ENCODE results near the gene LRRC10.

LRRC10 gene

GRCh38 chr12:69610729-69611128, at the start of gene LRRC10:
LRRC10 (minus strand) TSS chr12:69610907; CDS start chr12:69610838, 69 bp downstream.
- DNase-seq (ENCODE audit: low spot score), result no peak

- no peak for DNase-seq (ENCODE audit: low spot score)
These were observed 49.6 kb upstream of the LRRC10 start for GRCh38 chr12:69660164-69660863.

DNA sequence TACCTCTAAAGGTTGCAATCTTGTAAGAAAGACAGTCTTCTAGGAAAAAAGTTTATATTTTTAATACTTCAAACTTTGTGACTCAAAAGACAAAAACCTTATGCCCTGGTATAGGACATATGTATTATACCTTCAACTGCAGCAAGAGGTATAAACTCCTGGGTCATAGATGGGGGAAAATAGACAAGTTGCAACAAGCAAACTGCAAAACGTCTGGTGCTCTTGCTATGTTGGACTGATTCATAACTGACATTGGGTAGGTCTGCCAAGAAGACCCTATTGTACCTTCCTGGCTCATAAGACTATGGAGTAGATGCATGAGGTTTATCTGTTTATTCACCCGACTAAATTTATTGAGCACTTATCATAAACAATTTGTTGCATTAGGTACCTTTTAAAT, 47.5 kb upstream of the LRRC10 start:
- no peak for DNase-seq (ENCODE audit: low spot score)

- DNase-seq (ENCODE audit: low spot score), result no peak
These were observed 46.9 kb upstream of the LRRC10 start for GRCh38 chr12:69657376-69658137.

- DNase-seq (ENCODE audit: low spot score), result no peak
These were observed 45.1 kb upstream of the LRRC10 start for GRCh38 chr12:69655616-69656340.

DNA sequence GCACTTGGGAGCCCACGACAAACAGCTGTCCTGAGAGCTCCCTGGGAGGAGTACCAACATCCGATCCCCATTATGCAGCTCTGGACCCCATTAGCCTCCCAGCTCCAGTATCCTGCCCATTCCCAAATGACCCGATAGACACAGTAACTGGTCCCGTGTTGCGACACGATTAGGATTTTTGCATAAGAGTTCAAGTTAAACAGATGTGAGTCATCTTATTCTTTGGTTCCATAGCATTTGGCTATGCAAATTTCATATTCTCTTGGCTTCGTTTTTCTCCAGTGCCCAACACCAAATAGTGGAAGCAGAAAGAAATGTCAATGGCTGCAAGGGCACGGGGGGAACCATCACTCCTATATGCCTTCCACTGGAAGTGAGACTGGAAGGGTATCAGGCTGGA, 43.0 kb upstream of the LRRC10 start:
- DNase-seq (ENCODE audit: low spot score), result no peak

DNA sequence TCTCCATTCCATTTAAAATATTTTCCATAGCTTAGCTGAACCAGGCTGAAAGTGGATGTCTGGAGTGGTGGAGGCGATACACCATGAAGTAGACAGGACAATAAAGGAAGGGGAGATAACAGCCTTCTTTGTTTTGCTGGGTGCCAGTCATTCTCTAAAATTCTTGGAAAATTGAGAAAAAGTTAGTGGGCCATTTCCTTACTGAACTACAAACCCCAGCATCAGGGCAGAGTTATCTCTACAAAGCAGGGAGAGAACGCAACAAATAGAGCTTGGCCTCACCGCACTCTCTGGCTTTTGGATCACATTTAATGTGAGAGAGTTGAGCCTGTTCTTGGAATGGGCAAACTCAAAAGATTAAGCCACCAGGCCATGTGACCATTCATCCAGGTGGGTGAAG, 41.2 kb upstream of the LRRC10 start:
- no peak for DNase-seq (ENCODE audit: low spot score)

DNA sequence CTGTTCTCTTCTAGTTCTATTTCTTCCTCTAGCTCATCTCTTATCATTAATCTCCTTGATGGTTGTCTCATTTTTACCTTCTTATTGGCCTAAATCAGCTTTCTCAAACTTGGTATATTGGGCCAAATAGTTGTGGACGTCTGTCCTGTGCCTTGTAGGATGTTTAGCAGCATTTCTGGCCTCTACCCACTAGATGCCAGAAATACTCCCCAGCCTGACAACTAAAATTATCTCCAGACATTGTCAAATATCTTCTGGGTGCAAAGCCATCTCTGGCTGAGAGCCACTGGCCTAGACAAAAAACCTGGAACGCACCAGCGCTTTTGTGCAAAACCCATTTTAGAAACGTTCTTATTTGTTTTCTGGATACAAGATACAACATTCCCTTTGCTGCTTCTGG, 38.8 kb upstream of the LRRC10 start:
- DNase-seq (ENCODE audit: low spot score), result no peak

DNA sequence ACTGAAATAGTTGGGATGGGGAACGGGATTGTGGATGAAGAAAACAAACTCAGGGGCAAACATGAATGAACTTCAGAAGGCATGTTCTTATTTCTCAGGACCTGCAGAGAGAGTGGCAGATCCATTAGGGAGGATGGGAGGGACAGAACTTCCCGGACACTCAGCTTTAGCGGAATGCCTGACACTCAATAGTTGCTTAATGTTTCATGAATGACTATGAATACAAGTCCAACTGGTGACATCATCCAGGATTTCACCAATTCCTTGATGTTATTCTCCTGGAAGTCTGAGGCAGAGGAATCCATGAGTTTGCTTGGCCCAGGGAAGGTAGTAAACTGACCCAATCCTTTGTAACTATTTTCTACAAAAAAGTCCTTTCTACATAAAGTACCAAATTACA, 37.8 kb upstream of the LRRC10 start:
- DNase-seq (ENCODE audit: low spot score), result no peak

GRCh38 chr12:69647178-69647577, 36.5 kb upstream of the LRRC10 start:
- DNase-seq (ENCODE audit: low spot score), result no peak

DNA sequence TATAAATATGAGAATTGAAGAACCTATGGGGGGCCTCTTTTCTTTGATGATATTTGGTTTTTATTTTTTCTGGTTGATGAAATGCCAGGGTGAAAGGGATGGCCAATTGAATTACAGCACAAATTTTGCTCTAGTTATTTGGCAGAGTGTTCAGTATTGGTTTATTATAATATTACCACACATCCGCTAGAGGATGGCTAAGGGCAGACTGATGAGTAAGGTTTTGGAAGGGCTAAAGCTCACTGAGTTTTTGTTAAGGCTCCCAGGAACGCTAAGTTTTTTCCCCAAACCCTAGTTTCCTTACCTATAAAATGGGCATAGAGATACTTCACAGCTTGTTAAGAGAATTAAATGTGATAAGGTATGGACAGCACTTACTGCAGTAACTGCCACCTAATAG, 34.3 kb upstream of the LRRC10 start:
- DNase-seq (ENCODE audit: low spot score), result no peak

- no peak for DNase-seq (ENCODE audit: low spot score)
These were observed 33.8 kb upstream of the LRRC10 start for GRCh38 chr12:69644511-69644910.

DNA sequence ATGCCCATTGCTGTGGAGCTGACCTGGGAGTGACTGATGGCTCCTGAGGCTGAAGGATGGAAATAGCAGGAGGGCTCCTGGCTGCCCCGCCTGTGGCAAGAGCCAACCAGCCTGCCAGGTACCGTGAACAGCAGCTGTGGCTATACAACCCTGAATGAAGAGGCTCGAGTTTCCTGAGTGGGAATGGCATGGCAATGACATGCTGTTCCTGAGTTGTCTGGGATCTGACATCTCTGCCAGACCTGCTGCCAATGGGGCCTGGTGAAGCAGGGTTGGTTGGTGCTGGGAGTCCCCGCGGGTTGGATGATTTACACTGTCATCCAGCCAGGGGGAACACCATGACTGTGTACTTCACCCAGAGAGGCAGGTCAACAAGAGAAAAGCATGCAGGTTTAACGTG, 31.8 kb upstream of the LRRC10 start:
- DNase-seq (ENCODE audit: low spot score), result no peak

GRCh38 chr12:69641546-69641945, 30.8 kb upstream of the LRRC10 start:
- DNase-seq (ENCODE audit: low spot score), result no peak

- DNase-seq (ENCODE audit: low spot score), result peak; percentile 76
These were observed 28.8 kb upstream of the LRRC10 start for GRCh38 chr12:69639400-69640016.

DNA sequence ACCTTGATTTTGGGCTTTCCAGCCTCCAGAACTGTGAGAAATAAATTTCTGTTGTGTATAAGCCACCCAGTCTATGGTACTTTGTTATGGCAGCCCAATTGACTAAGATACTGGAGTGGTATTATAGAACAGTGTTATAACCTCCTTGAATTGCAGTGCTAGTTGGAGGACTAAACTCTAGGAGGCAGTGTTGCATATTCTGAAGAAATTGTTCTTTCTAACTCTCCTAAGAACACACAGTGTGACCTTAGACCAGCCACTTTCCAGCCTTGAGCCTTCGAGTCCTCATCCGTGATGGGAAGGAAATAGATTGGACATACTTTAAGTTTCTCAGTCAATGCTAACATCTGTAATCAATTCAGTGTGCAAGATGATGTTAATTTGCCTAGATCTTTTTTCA, 22.4 kb upstream of the LRRC10 start:
- no peak for DNase-seq (ENCODE audit: low spot score)

GRCh38 chr12:69630191-69630590, 19.5 kb upstream of the LRRC10 start:
- no peak for DNase-seq (ENCODE audit: low spot score)

DNA sequence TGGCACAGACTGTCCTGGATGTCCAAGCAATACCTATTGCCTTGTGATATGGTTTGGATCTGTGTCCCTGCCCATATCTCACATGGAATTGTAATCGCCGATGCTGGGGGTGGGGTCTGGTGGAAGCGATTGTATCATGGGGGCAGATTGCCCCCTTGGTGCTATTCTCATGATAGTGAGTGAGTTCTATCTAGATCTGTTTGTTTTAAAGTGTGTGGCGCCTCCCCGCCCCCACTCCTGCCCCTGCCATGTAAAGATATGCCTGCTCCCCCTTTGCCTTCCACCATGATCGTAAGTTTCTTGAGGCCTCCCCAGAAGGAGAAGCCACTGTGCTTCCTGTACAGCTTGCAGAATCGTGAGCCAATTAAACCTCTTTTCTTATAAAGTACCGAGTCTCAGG, 16.8 kb upstream of the LRRC10 start:
- DNase-seq (ENCODE audit: low spot score), result no peak

GRCh38 chr12:69623970-69624369, 13.3 kb upstream of the LRRC10 start:
- peak; percentile 8 for DNase-seq (ENCODE audit: low spot score)

DNA sequence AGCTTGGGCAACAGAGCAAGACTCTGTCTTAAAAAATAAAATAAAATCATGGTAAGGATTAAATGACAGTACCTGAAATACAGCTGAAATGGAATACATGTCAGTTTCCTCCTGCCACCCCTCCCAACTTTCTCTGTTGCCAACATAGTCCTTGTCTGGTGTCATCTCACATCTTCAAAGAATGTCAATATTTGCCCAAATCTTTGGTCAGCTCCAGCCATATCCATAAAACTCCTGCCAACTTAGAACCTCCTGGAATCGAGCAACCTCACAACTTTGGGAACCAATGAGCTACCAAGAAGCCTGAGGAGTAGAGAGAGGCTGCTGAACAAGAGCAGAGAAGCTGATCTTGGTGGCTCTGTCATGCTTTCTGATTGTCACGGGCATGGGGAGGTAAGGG, 10.8 kb upstream of the LRRC10 start:
- no peak for DNase-seq (ENCODE audit: low spot score)

- DNase-seq (ENCODE audit: low spot score), result no peak
These were observed 10.2 kb upstream of the LRRC10 start for GRCh38 chr12:69620921-69621320.

GRCh38 chr12:69620077-69620476, 9.4 kb upstream of the LRRC10 start:
- DNase-seq (ENCODE audit: low spot score), result no peak

GRCh38 chr12:69619050-69619449, 8.3 kb upstream of the LRRC10 start:
- no peak for DNase-seq (ENCODE audit: low spot score)

All from COLO829 (cell line).